HG03521 (cell line): ENCODE measurements around the gene RBFOX2.

ENCODE experiments used
- ATAC-seq: cut with Tn5 transposase; IDR thresholded peaks from one replicate; pipeline ENCODE4 v1.9.1; 2021; ENCODE audit warnings: mild to moderate bottlenecking, moderate library complexity; ENCODE audit not compliant: unreplicated experiment

Gene RBFOX2

GRCh38 chr22:35873426-35873825 lies 155.2 kb downstream of the RBFOX2 start:
- ATAC-seq = no peak

- ATAC-seq = no peak
Measured at GRCh38 chr22:35872451-35872850, 156.2 kb downstream of the RBFOX2 start.

- no peak for ATAC-seq
Measured at GRCh38 chr22:35870517-35871293, 157.9 kb downstream of the RBFOX2 start.

GRCh38 chr22:35868938-35869337 lies 159.7 kb downstream of the RBFOX2 start:
- no peak for ATAC-seq

- ATAC-seq = no peak
Measured at GRCh38 chr22:35866651-35867050, 162.0 kb downstream of the RBFOX2 start.

GRCh38 chr22:35864545-35865165 lies 164.0 kb downstream of the RBFOX2 start:
- no peak for ATAC-seq

GRCh38 chr22:35863432-35863831 lies 165.2 kb downstream of the RBFOX2 start:
- ATAC-seq = no peak

GRCh38 chr22:35862697-35863096 lies 165.9 kb downstream of the RBFOX2 start:
- ATAC-seq = no peak

- no peak for ATAC-seq
Measured at GRCh38 chr22:35861451-35861850, 167.2 kb downstream of the RBFOX2 start.

- ATAC-seq = no peak
Measured at GRCh38 chr22:35860837-35861236, 167.8 kb downstream of the RBFOX2 start.

GRCh38 chr22:35860087-35860733 lies 168.4 kb downstream of the RBFOX2 start:
- no peak for ATAC-seq

GRCh38 chr22:35854334-35854733 lies 174.3 kb downstream of the RBFOX2 start:
- no peak for ATAC-seq

- ATAC-seq = no peak
Measured at GRCh38 chr22:35852076-35852475, 176.5 kb downstream of the RBFOX2 start.

GRCh38 chr22:35850831-35851230 lies 177.8 kb downstream of the RBFOX2 start:
- ATAC-seq = no peak

- ATAC-seq = no peak
Measured at GRCh38 chr22:35846804-35847203, 181.8 kb downstream of the RBFOX2 start.

- no peak for ATAC-seq
Measured at GRCh38 chr22:35844886-35845285, 183.7 kb downstream of the RBFOX2 start.

GRCh38 chr22:35842954-35843353 lies 185.7 kb downstream of the RBFOX2 start:
- ATAC-seq = no peak

GRCh38 chr22:35842519-35842913 lies 186.1 kb downstream of the RBFOX2 start:
- no peak for ATAC-seq

GRCh38 chr22:35841907-35842518 lies 186.6 kb downstream of the RBFOX2 start:
- no peak for ATAC-seq

- ATAC-seq = no peak
Measured at GRCh38 chr22:35840302-35840739, 188.3 kb downstream of the RBFOX2 start.

GRCh38 chr22:35839841-35840301 lies 188.8 kb downstream of the RBFOX2 start:
- ATAC-seq = no peak
